Heart left ventricle (tissue), 13 donors: Measurements from ENCODE around the gene NXPE3.

Source experiments
- CTCF ChIP-seq, 12 donors: fragments of 200-600 bp; sonication (generic) in 4 of 12; IDR thresholded peaks; one replicate each; pipeline versions ENCODE4 v1.5.0 to v1.8.0; 2018 to 2022; ENCODE audit warnings: antibody characterized with exemption in 12 of 12, mild to moderate bottlenecking in 5 of 12
- POLR2A ChIP-seq, 2 donors: fragments of 450-650 bp; IDR thresholded peaks; one replicate each; pipeline ENCODE4 v1.6.1; 2017; ENCODE audit warnings: antibody characterized with exemption in 2 of 2, mild to moderate bottlenecking in 2 of 2, moderate library complexity in 2 of 2
- donor health status: ischemic (EF 13 %, LVEDD 7.1; RV severe dilation, severe dysfunction).
- donor health status: DM: no; HTN: yes; CAD: no.
- donor health status: DM: no; HTN: no; CAD: no.
- donor health status: ischemic (EF 25% LVEDD 6.9; RV normal size, moderate dysfunction).
- donor health status: ischemic (EF 25% LVEDD 5.7; RV mildly dilated, moderate dysfunction).
- donor health status: ischemic (EF 35%, LVEDD 5.7; RV mildly dilated, moderate dysfunction).
- donor health status: nonischemic (EF 11% LVEDD 7.7; RV severe dilation, severe dysfunction).
- donor health status: DM: yes; HTN: yes; CAD: no.
- donor health status: PGD.
- donor health status: ischemic (EF 29% LVEDD 5.4; RV normal size, mild dysfunction).
- donor health status: nonischemic (EF 23%, LVEDD 6.1; RV moderate dilation, normal function).

GRCh38 chr3:101827211-101828174 is 48.5 kb downstream of the NXPE3 start:
- TF ChIP-seq CTCF (IDR thresholded peaks at IDR 0.05) (peak in 1 of 12 donors; percentile 8), POLR2A (IDR thresholded peaks at IDR 0.05) (peak in 1 of 2 donors; percentile 16)
